ENCODE measurements around the gene MCM8.

Gene MCM8

GRCh38 chr20:6044115-6044514 lies 93.7 kb downstream of the MCM8 start:
- no peak for DNase-seq (ENCODE audit: low spot score)

GRCh38 chr20:6045566-6045965 lies 95.1 kb downstream of the MCM8 start:
- no peak for DNase-seq (ENCODE audit: low spot score)

DNA sequence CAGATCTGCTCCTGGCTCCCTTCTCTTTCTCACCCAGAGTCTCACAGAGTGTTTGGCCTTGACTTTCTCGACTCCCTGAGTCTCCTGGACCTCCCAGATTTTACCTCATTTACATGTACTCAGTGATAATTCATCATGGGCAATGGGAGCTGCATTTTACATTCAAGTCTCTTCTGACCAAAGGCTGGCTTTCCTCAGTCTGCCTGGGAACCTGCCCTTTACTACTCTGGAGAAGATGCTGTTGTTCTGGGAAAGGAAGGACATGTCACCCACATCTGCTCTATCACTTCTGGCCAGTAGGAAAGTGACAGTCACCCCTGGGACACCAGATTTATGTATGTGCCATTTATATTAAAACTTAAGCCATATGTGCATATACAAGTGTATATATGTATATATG lies 96.0 kb downstream of the MCM8 start:
- DNase-seq (ENCODE audit: low spot score), result no peak

GRCh38 chr20:6048391-6048790 lies 97.9 kb downstream of the MCM8 start:
- DNase-seq (ENCODE audit: low spot score), result no peak

Data from NAMALWA (cell line).